CD4-positive, alpha-beta T cell (primary cell): ENCODE data around the gene MRPL54. TPM values are rescaled to one million over a fixed set of nuclear protein-coding genes. Genes with fewer than 3 reads are reported as not detected.

Source experiments
- ATAC-seq: fragments of 200-7000 bp; cut with Tn5 transposase; one replicate; pipeline ENCODE4 v1.10.0; 2022; ENCODE audit warnings: mild to moderate bottlenecking; ENCODE audit not compliant: poor library complexity
- CTCF ChIA-PET: fragments of 350-600 bp; sonication (Branson Sonifier 250); formaldehyde crosslinking; loops from one replicate; lab custom pipeline; 2021; ENCODE audit warnings: antibody characterized with exemption, inconsistent platforms; lab: Charles Lee
- POLR2A ChIA-PET: fragments of 350-600 bp; sonication (Branson Sonifier 250); formaldehyde crosslinking; loops from one replicate; lab custom pipeline; 2021; ENCODE audit warnings: antibody characterized with exemption, inconsistent platforms; lab: Charles Lee
- DNase-seq, 14 experiments: peaks; one replicate each; pipeline ENCODE4 v3.0.0-alpha.2; 2013 to 2020; ENCODE audit warnings: mixed read lengths in 2 of 14
- H3K27ac ChIP-seq, 2 donors: one replicate each; pipeline versions ENCODE4 v1.5.1 to v1.7.0; 2013; ENCODE audit warnings: low read length in 2 of 2, low read depth in 1 of 2, mild to moderate bottlenecking in 1 of 2
- H3K27me3 ChIP-seq, 2 experiments: 1 replicate in 1 of 2; 2 replicates in 1 of 2; pipeline versions ENCODE4 v1.6.1 to v1.7.0; 2013; ENCODE audit warnings: low read length in 2 of 2, control low read depth in 1 of 2, mild to moderate bottlenecking in 1 of 2, moderate library complexity in 1 of 2; ENCODE audit not compliant: insufficient read depth in 2 of 2, control insufficient read depth in 1 of 2
- H3K36me3 ChIP-seq: one replicate; pipeline ENCODE4 v1.6.1; 2013; ENCODE audit warnings: low read length, control low read depth; ENCODE audit not compliant: insufficient read depth
- H3K4me1 ChIP-seq: one replicate; pipeline ENCODE4 v1.6.1; 2013; ENCODE audit warnings: low read length, control low read depth; ENCODE audit not compliant: insufficient read depth
- H3K4me3 ChIP-seq: one replicate; pipeline ENCODE4 v1.5.1; 2013; ENCODE audit warnings: mild to moderate bottlenecking, low read length, moderate library complexity
- H3K9me3 ChIP-seq, 2 experiments: 1 replicate in 1 of 2; 2 replicates in 1 of 2; pipeline versions ENCODE4 v1.6.1 to v1.7.0; 2013; ENCODE audit warnings: low read length in 2 of 2, mild to moderate bottlenecking in 2 of 2, control low read depth in 1 of 2, moderate library complexity in 1 of 2; ENCODE audit not compliant: control insufficient read depth in 1 of 2, insufficient read depth in 1 of 2
- H3K27ac Mint-ChIP-seq: one replicate; pipeline ENCODE4 v1.8.0; 2020; ENCODE audit warnings: mixed read lengths
- H3K27me3 Mint-ChIP-seq: one replicate; pipeline ENCODE4 v1.8.0; 2021; ENCODE audit warnings: mixed read lengths
- H3K36me3 Mint-ChIP-seq: one replicate; pipeline ENCODE4 v1.8.0; 2021; ENCODE audit warnings: low read depth, mixed read lengths
- H3K4me1 Mint-ChIP-seq: one replicate; pipeline ENCODE4 v1.8.0; 2021; ENCODE audit warnings: low read depth, mixed read lengths
- H3K4me3 Mint-ChIP-seq: one replicate; pipeline ENCODE4 v1.8.0; 2020; ENCODE audit warnings: mild to moderate bottlenecking, mixed read lengths
- H3K9me3 Mint-ChIP-seq: one replicate; pipeline ENCODE4 v1.8.0; 2020; ENCODE audit warnings: mixed read lengths
- CTCF ChIP-seq: fragments of 200-600 bp; IDR thresholded peaks from one replicate; pipeline ENCODE4 v1.8.0; 2022; ENCODE audit warnings: antibody characterized with exemption, mild to moderate bottlenecking
- intact Hi-C, 2 experiments: fragments of 100-400 bp; cut with DNase I in 1 of 2; cut with micrococcal nuclease in 1 of 2; formaldehyde crosslinking; loops; one replicate each; pipeline versions ENCODE4 v1.15.1 to v1.9.0; 2023 to 2025; cut with DNase I, micrococcal nuclease
- total RNA-seq, 174 experiments: library from RNA in 2 of 174; stranded (reverse) in 2 of 174; gene quantifications; one replicate each; pipeline ENCODE4 v1.2.3 and lab custom pipeline; 2021 to 2026

Gene MRPL54
- total RNA-seq, 2 experiments from 2014 or later: 68.9 to 71.1 TPM

GRCh38 chr19:3771000-3771905, 8.8 kb downstream of the MRPL54 start:
- Mint-ChIP-seq H3K27me3 (no peaks in the 10 kb centered on the region), H3K9me3 (no peaks in the 10 kb centered on the region), H3K27ac (no peak overlapping the region), H3K4me3 (no peak overlapping the region), H3K4me1 (peaks cover 5% of the 10 kb centered on the region), H3K36me3 (peaks cover 29% of the 10 kb centered on the region)
- POLR2A ChIA-PET: no interaction called here
- no peak for TF ChIP-seq CTCF
- CTCF ChIA-PET: no interaction called here
- no peak overlapping the region for H3K27ac ChIP-seq
- H3K36me3 ChIP-seq: peaks cover 29% of the 10 kb centered on the region
- no peaks in the 10 kb centered on the region for H3K27me3 ChIP-seq
- H3K9me3 ChIP-seq: no peaks in the 10 kb centered on the region
- intact Hi-C loops: no loop called here
- no peak for ATAC-seq
- peaks cover 10% of the 10 kb centered on the region for H3K4me1 ChIP-seq
- DNase-seq: peak in 1 of 14 experiments; percentile 21
- no peak overlapping the region for H3K4me3 ChIP-seq

GRCh38 chr19:3771906-3772455, 9.5 kb downstream of the MRPL54 start, which contains the start of gene RAX2:
Gene RAX2 (minus strand): TSS chr19:3772228. CDS start chr19:3771742, 486 bp downstream.
- Mint-ChIP-seq H3K27me3 (no peaks in the 10 kb centered on the region), H3K4me1 (no peaks in the 10 kb centered on the region), H3K27ac (no peak within 1 kb of the TSS), H3K9me3 (no peaks in the 10 kb centered on the region), H3K36me3 (peaks cover 23% of the 10 kb centered on the region), H3K4me3 (no peak within 1 kb of the TSS)
- intact Hi-C loops: no loop called here
- DNase-seq (peak in 1 of 14 experiments; percentile 21), ATAC-seq (no peak)
- Histone ChIP-seq H3K36me3 (peaks cover 22% of the 10 kb centered on the region), H3K4me1 (peaks cover 3% of the 10 kb centered on the region), H3K27me3 (no peaks in the 10 kb centered on the region), H3K4me3 (no peak within 1 kb of the TSS), H3K27ac (no peak within 1 kb of the TSS), H3K9me3 (no peaks in the 10 kb centered on the region)
- CTCF ChIA-PET: no interaction called here
- TF ChIP-seq CTCF: no peak
- POLR2A ChIA-PET: no interaction called here

- no peak overlapping the region for H3K27ac ChIP-seq
- H3K27ac Mint-ChIP-seq: no peak overlapping the region
- no peak overlapping the region for H3K4me3 Mint-ChIP-seq
- peaks cover 4% of the 10 kb centered on the region for H3K36me3 ChIP-seq
- no peaks in the 10 kb centered on the region for H3K9me3 Mint-ChIP-seq
- no peak overlapping the region for H3K4me3 ChIP-seq
- H3K4me1 Mint-ChIP-seq: no peaks in the 10 kb centered on the region
- no peaks in the 10 kb centered on the region for H3K27me3 ChIP-seq
- POLR2A ChIA-PET: interaction anchor here (0.9 kb wide), 1 partner anchor 11 kb away, joined by 3 read pairs; the partner anchor contains the start of gene MRPL54
- intact Hi-C loops: no loop called here
- peaks cover 13% of the 10 kb centered on the region for H3K36me3 Mint-ChIP-seq
- no peaks in the 10 kb centered on the region for H3K27me3 Mint-ChIP-seq
- CTCF ChIA-PET: no interaction called here
- no peaks in the 10 kb centered on the region for H3K4me1 ChIP-seq
- ATAC-seq: no peak
- no peak for TF ChIP-seq CTCF
- peaks cover 0 to 5% of the 10 kb centered on the region in 2 experiments for H3K9me3 ChIP-seq
- no peak for DNase-seq
Observed at GRCh38 chr19:3773814-3774515, 11.5 kb downstream of the MRPL54 start.
